MM.1S (cell line): ENCODE results near the gene ADGRL3.

Source experiments
- DNase-seq: peaks from one replicate; pipeline ENCODE4 v3.0.0-alpha.2; 2015
- H2AFZ ChIP-seq: fragments of 300-600 bp; sonication (generic); 2 replicates; pipeline ENCODE4 v1.6.0; 2016; ENCODE audit warnings: antibody characterized with exemption, low read length
- H3F3A ChIP-seq: fragments of 300-600 bp; sonication (generic); 2 replicates; pipeline ENCODE4 v1.6.1; 2016; ENCODE audit warnings: mild to moderate bottlenecking, antibody characterized with exemption, low read length, moderate library complexity, mixed read lengths; ENCODE audit not compliant: insufficient read depth
- H3K27ac ChIP-seq: fragments of 300-600 bp; sonication (generic); 2 replicates; pipeline ENCODE4 v1.5.1; 2016; ENCODE audit warnings: mild to moderate bottlenecking, low read length
- H3K27me3 ChIP-seq: fragments of 300-600 bp; sonication (generic); replicated peaks from 2 replicates; pipeline ENCODE4 v1.6.0; 2016; ENCODE audit warnings: low read length; ENCODE audit not compliant: insufficient read depth
- H3K36me3 ChIP-seq: fragments of 300-600 bp; sonication (generic); replicated peaks from 2 replicates; pipeline ENCODE4 v1.6.1; 2016; ENCODE audit warnings: mild to moderate bottlenecking, low read length, mixed read lengths; ENCODE audit not compliant: insufficient read depth
- H3K4me1 ChIP-seq: fragments of 300-600 bp; sonication (generic); 2 replicates; pipeline ENCODE4 v1.6.1; 2016; ENCODE audit warnings: low read length, mixed read lengths
- H3K4me2 ChIP-seq: fragments of 300-600 bp; sonication (generic); 2 replicates; pipeline ENCODE4 v1.6.0; 2016; ENCODE audit warnings: low read depth, low read length
- H3K4me3 ChIP-seq: fragments of 300-600 bp; sonication (generic); 2 replicates; pipeline ENCODE4 v1.5.1; 2016; ENCODE audit warnings: low read length, mixed read lengths
- H3K79me2 ChIP-seq: fragments of 300-600 bp; sonication (generic); 2 replicates; pipeline ENCODE4 v1.6.1; 2016; ENCODE audit warnings: mixed run types, low read length, mixed read lengths
- H3K9ac ChIP-seq: fragments of 300-600 bp; sonication (generic); 2 replicates; pipeline ENCODE4 v1.6.1; 2016; ENCODE audit warnings: low read length, mixed read lengths
- H3K9me2 ChIP-seq: fragments of 300-600 bp; sonication (generic); replicated peaks from 2 replicates; pipeline ENCODE4 v1.6.1; 2016; ENCODE audit warnings: mild to moderate bottlenecking, low read length, mixed read lengths; ENCODE audit not compliant: insufficient read depth
- H3K9me3 ChIP-seq: fragments of 300-600 bp; sonication (generic); replicated peaks from 2 replicates; pipeline ENCODE4 v1.6.1; 2016; ENCODE audit warnings: mild to moderate bottlenecking, low read length, mixed read lengths; ENCODE audit not compliant: insufficient read depth
- H4K20me1 ChIP-seq: fragments of 300-600 bp; sonication (generic); 2 replicates; pipeline ENCODE4 v1.6.1; 2016; ENCODE audit warnings: mild to moderate bottlenecking, low read length, moderate library complexity, mixed read lengths; ENCODE audit not compliant: insufficient read depth
- CTCF ChIP-seq: fragments of 300-600 bp; sonication (generic); IDR thresholded peaks from 2 replicates; pipeline ENCODE4 v1.5.1; 2016; ENCODE audit warnings: antibody characterized with exemption, low read length, mixed read lengths
- EZH2 ChIP-seq: fragments of 300-600 bp; sonication (generic); optimal IDR thresholded peaks from 2 replicates; pipeline ENCODE3; 2017; ENCODE audit warnings: low read depth, mild to moderate bottlenecking, antibody characterized with exemption, low read length, mixed read lengths
- EZH2phosphoT487 ChIP-seq: fragments of 300-600 bp; sonication (generic); IDR thresholded peaks from 2 replicates; pipeline ENCODE4 v1.6.1; 2018; ENCODE audit warnings: antibody characterized with exemption, low read length

Gene ADGRL3

GRCh38 chr4:61308033-61308432 is 107.9 kb downstream of the ADGRL3 start:
- Histone ChIP-seq H2AFZ (no peak overlapping the region), H3K4me1 (no peaks in the 10 kb centered on the region), H3K4me3 (no peak overlapping the region), H4K20me1 (no peaks in the 10 kb centered on the region), H3K79me2 (no peaks in the 10 kb centered on the region), H3K36me3 (no peaks in the 10 kb centered on the region), H3K27me3 (no peaks in the 10 kb centered on the region), H3K9me3 (no peaks in the 10 kb centered on the region), H3F3A (no peaks in the 10 kb centered on the region), H3K9me2 (no peaks in the 10 kb centered on the region), H3K4me2 (no peak overlapping the region), H3K27ac (no peak overlapping the region), H3K9ac (no peak overlapping the region)
- DNase-seq = no peak
- TF ChIP-seq CTCF (no peak), EZH2 (no peak), EZH2phosphoT487 (no peak)

- H3K9me2 ChIP-seq = no peaks in the 10 kb centered on the region
- DNase-seq = no peak
- H3K4me3 ChIP-seq = no peak overlapping the region
- H3K9ac ChIP-seq = no peak overlapping the region
- no peaks in the 10 kb centered on the region for H4K20me1 ChIP-seq
- H2AFZ ChIP-seq = no peak overlapping the region
- H3K36me3 ChIP-seq = no peaks in the 10 kb centered on the region
- H3K4me1 ChIP-seq = no peaks in the 10 kb centered on the region
- H3F3A ChIP-seq = no peaks in the 10 kb centered on the region
- H3K79me2 ChIP-seq = no peaks in the 10 kb centered on the region
- no peaks in the 10 kb centered on the region for H3K27me3 ChIP-seq
- no peak overlapping the region for H3K27ac ChIP-seq
- no peaks in the 10 kb centered on the region for H3K9me3 ChIP-seq
- TF ChIP-seq CTCF (no peak), EZH2phosphoT487 (no peak), EZH2 (no peak)
- no peak overlapping the region for H3K4me2 ChIP-seq
Observed at GRCh38 chr4:61309616-61310015, 109.5 kb downstream of the ADGRL3 start.

DNA sequence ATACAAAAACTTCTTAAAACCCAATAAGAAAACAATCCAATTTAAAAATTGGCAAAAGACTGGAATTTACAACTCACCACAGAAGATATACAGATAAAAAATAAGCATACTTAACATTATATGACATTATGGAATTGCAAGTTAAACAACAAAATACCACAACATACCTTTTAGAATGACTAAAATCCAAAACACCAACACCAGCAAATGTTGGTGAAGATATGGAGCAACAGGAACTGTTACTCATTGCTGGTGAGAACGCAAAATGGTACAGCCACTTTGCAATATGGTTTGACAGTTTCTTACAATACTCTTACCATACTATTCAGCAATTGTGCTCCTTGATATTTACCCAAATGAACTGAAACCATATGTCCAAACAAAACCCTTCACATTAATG is 112.4 kb downstream of the ADGRL3 start:
- H3F3A ChIP-seq = no peaks in the 10 kb centered on the region
- H3K27me3 ChIP-seq = no peaks in the 10 kb centered on the region
- no peaks in the 10 kb centered on the region for H3K36me3 ChIP-seq
- TF ChIP-seq EZH2phosphoT487 (no peak), CTCF (no peak), EZH2 (no peak)
- no peak overlapping the region for H3K4me3 ChIP-seq
- no peaks in the 10 kb centered on the region for H3K9me2 ChIP-seq
- H3K27ac ChIP-seq = no peak overlapping the region
- no peaks in the 10 kb centered on the region for H3K9me3 ChIP-seq
- H3K4me2 ChIP-seq = no peak overlapping the region
- no peaks in the 10 kb centered on the region for H4K20me1 ChIP-seq
- H3K79me2 ChIP-seq = no peaks in the 10 kb centered on the region
- no peak for DNase-seq
- H2AFZ ChIP-seq = no peak overlapping the region
- no peaks in the 10 kb centered on the region for H3K4me1 ChIP-seq
- no peak overlapping the region for H3K9ac ChIP-seq
